ENCODE measurements around the gene S100A5. TPM values are rescaled to one million over a fixed set of nuclear protein-coding genes. Genes with fewer than 3 reads are reported as not detected.

The S100A5 gene
- total and polyA plus RNA-seq, 9 of the 15 experiments (the other 6 are each of a cell fraction or from before 2014, with no cell fraction given) = 0.56 to 1.4 (median 0.64) TPM; not detected in 5

- TF ChIP-seq POLR3G (IDR thresholded peaks at IDR 0.05; ENCODE audit: extremely low read depth, insufficient read length, insufficient replicate concordance) (no peak), ZNF584 (CRISPR knock-in tag; IDR thresholded peaks at IDR 0.05; ENCODE audit: low read depth) (no peak), GTF2E2 (tag; IDR thresholded peaks at IDR 0.05) (no peak), OTX1 (CRISPR knock-in tag; IDR thresholded peaks at IDR 0.05) (no peak), E2F1 (CRISPR knock-in tag; IDR thresholded peaks at IDR 0.05) (no peak), XRCC4 (IDR thresholded peaks at IDR 0.05; ENCODE audit: extremely low read depth, insufficient read depth, insufficient read length) (no peak), GTF2A2 (tag; IDR thresholded peaks at IDR 0.05) (no peak), TAF1 (IDR thresholded peaks at IDR 0.05; ENCODE audit: control insufficient read depth, extremely low read depth, insufficient read depth, low read length, severe bottlenecking) (no peak), MAX (CRISPR knock-in tag; IDR thresholded peaks at IDR 0.05) (0 out of 2 replicates have a peak, but pooled peaks have one; percentile 3), TCF3 (CRISPR knock-in tag; IDR thresholded peaks at IDR 0.05) (no peak), KAT2B (IDR thresholded peaks at IDR 0.05; ENCODE audit: low read depth, low read length) (no peak), YBX1 (IDR thresholded peaks at IDR 0.05) (no peak), TOE1 (IDR thresholded peaks at IDR 0.05; ENCODE audit: borderline replicate concordance) (no peak), TOE1 (CRISPR knock-in tag; IDR thresholded peaks at IDR 0.05; ENCODE audit: borderline replicate concordance, low read depth) (no peak), MYBL2 (IDR thresholded peaks at IDR 0.05; ENCODE audit: low read depth) (no peak), MYBL2 (CRISPR knock-in tag; IDR thresholded peaks at IDR 0.05; ENCODE audit: borderline replicate concordance) (no peak), YY1 (IDR thresholded peaks at IDR 0.05; ENCODE audit: borderline replicate concordance in 1 of 3, control insufficient read depth in 1 of 3, extremely low read depth in 1 of 3, insufficient read depth in 3 of 3, insufficient read length in 1 of 3, insufficient replicate concordance in 2 of 3, low read depth in 1 of 3, low read length in 2 of 3) (no peak), MAFF (IDR thresholded peaks at IDR 0.05; ENCODE audit: low read length) (no peak), ZNF668 (CRISPR knock-in tag; IDR thresholded peaks at IDR 0.05) (no peak), ELF2 (CRISPR knock-in tag; IDR thresholded peaks at IDR 0.05) (no peak), ATF4 (CRISPR knock-in tag; IDR thresholded peaks at IDR 0.05) (no peak), EGR1 (conservative IDR thresholded peaks at IDR 0.05) (no peak), HNRNPH1 (optimal IDR thresholded peaks at IDR 0.05; ENCODE audit: low read depth, low read length) (no peak), SNRNP70 (optimal IDR thresholded peaks at IDR 0.05; ENCODE audit: low read depth, low read length) (no peak), EWSR1 (IDR thresholded peaks at IDR 0.05; ENCODE audit: borderline replicate concordance, low read depth, partially characterized antibody) (no peak), BMI1 (IDR thresholded peaks at IDR 0.05; ENCODE audit: low read length) (no peak)
These were observed 7.0 kb downstream of the S100A5 start (continued) for GRCh38 chr1:153533689-153534201.

Measured in K562 (cell line).